ENCODE results near the gene CHD2.

GRCh38 chr15:92906563-92907081, 6.5 kb downstream of the CHD2 start:
- no peak for TF ChIP-seq ATF2 (CRISPR knock-in tag; IDR thresholded peaks at IDR 0.05; ENCODE audit: borderline replicate concordance, low read depth)
- no peak for TF ChIP-seq TEAD4 (CRISPR knock-in tag; IDR thresholded peaks at IDR 0.05)
- TF ChIP-seq ZNF671 (CRISPR knock-in tag; IDR thresholded peaks at IDR 0.05) = no peak
- TF ChIP-seq CTCF (IDR thresholded peaks at IDR 0.05) = no peak
- no peak for TF ChIP-seq E2F5 (CRISPR knock-in tag; IDR thresholded peaks at IDR 0.05)
- TF ChIP-seq CBFB (CRISPR knock-in tag; IDR thresholded peaks at IDR 0.05; ENCODE audit: low read depth) = no peak
- no peak for TF ChIP-seq ZNF396 (CRISPR knock-in tag; IDR thresholded peaks at IDR 0.05; ENCODE audit: borderline replicate concordance)

Measured in WTC11 (cell line).